Endothelial cell of umbilical vein (primary cell): ENCODE results near the gene RALA.

Experiments used
- CTCF ChIP-seq, 2 donors: IDR thresholded peaks; 1 replicate in 1 of 2; 2 replicates in 1 of 2; pipeline ENCODE4 v1.5.1; 2011; ENCODE audit warnings: low read length in 2 of 2, mild to moderate bottlenecking in 2 of 2, moderate library complexity in 2 of 2, control low read depth in 1 of 2, inconsistent platforms in 1 of 2, low read depth in 1 of 2; ENCODE audit not compliant: insufficient read depth in 1 of 2; ENCODE audit errors: extremely low read depth in 1 of 2
- EZH2 ChIP-seq: IDR thresholded peaks from 2 replicates; pipeline ENCODE4 v1.6.1; 2012; ENCODE audit warnings: borderline replicate concordance, low read depth, mild to moderate bottlenecking, moderate library complexity, low read length, inconsistent platforms; ENCODE audit not compliant: severe bottlenecking
- MAX ChIP-seq: IDR thresholded peaks from 2 replicates; pipeline ENCODE4 v1.6.1; 2011; ENCODE audit not compliant: insufficient read depth, insufficient read length
- MYC ChIP-seq: IDR thresholded peaks from one replicate; pipeline ENCODE4 v1.6.1; 2011; ENCODE audit warnings: mild to moderate bottlenecking, low read depth, low read length
- POLR2A ChIP-seq: IDR thresholded peaks from 2 replicates; pipeline ENCODE4 v1.6.1; 2012; ENCODE audit warnings: low read depth, mild to moderate bottlenecking, control low read depth, low read length
- POLR2AphosphoS5 ChIP-seq: IDR thresholded peaks from 2 replicates; pipeline ENCODE4 v1.6.1; 2012; ENCODE audit warnings: low read depth, mild to moderate bottlenecking, control low read depth, low read length, moderate library complexity; ENCODE audit not compliant: insufficient read depth

GRCh38 chr7:39647816-39648215 is 24.4 kb downstream of the RALA start:
- no peak for TF ChIP-seq CTCF (IDR thresholded peaks at IDR 0.05; ENCODE audit: extremely low read depth in 1 of 2, insufficient read depth in 1 of 2, low read depth in 1 of 2, low read length in 2 of 2)
- no peak for TF ChIP-seq POLR2AphosphoS5
- TF ChIP-seq POLR2A = no peak
- no peak for TF ChIP-seq MYC
- TF ChIP-seq EZH2 = no peak
- TF ChIP-seq MAX = no peak
